Neuronal stem cell (in vitro differentiated cells): ENCODE measurements around the gene RAB3C.
"Not testable (repeated sequence)": the region's sequence is repeated elsewhere in the genome, so short reads cannot be mapped to it uniquely, and the experiment has no call there.

Experiments used
- DNase-seq: peaks from one replicate; pipeline ENCODE4 v3.0.0-alpha.2; 2013; ENCODE audit warnings: low spot score
- H2AFZ ChIP-seq: one replicate; pipeline ENCODE4 v1.6.1; 2013; ENCODE audit warnings: mild to moderate bottlenecking, low read length, inconsistent platforms
- H2AK5ac ChIP-seq: 2 replicates; pipeline ENCODE4 v1.6.1; 2013; ENCODE audit warnings: low read depth, mild to moderate bottlenecking, inconsistent platforms, low read length, moderate library complexity, mixed read lengths
- H2BK120ac ChIP-seq: 2 replicates; pipeline ENCODE4 v1.6.1; 2013; ENCODE audit warnings: low read depth, mild to moderate bottlenecking, inconsistent platforms, low read length, moderate library complexity, mixed read lengths
- H2BK12ac ChIP-seq: one replicate; pipeline ENCODE4 v1.6.1; 2013; ENCODE audit warnings: low read length, inconsistent platforms
- H2BK15ac ChIP-seq: 2 replicates; pipeline ENCODE4 v1.6.1; 2013; ENCODE audit warnings: mild to moderate bottlenecking, low read length, inconsistent platforms, mixed read lengths
- H2BK5ac ChIP-seq: one replicate; pipeline ENCODE4 v1.6.1; 2013; ENCODE audit warnings: inconsistent platforms, mild to moderate bottlenecking, low read length, moderate library complexity
- H3K14ac ChIP-seq: one replicate; pipeline ENCODE4 v1.6.1; 2013; ENCODE audit warnings: low read length, inconsistent platforms
- H3K18ac ChIP-seq: 2 replicates; pipeline ENCODE4 v1.6.1; 2013; ENCODE audit warnings: low read length, inconsistent platforms
- H3K23ac ChIP-seq: 2 replicates; pipeline ENCODE4 v1.6.1; 2013; ENCODE audit warnings: low read depth, mild to moderate bottlenecking, mixed read lengths, low read length, inconsistent platforms; ENCODE audit not compliant: poor library complexity
- H3K27ac ChIP-seq: replicated peaks from 3 replicates; pipeline ENCODE4 v1.5.1; 2013; ENCODE audit warnings: low read length, inconsistent platforms
- H3K27me3 ChIP-seq, 3 experiments: 2 replicates each; pipeline ENCODE4 v1.6.1; 2013; ENCODE audit warnings: low read length in 3 of 3, mild to moderate bottlenecking in 2 of 3, inconsistent platforms in 1 of 3, low read depth in 1 of 3, mixed read lengths in 1 of 3, moderate library complexity in 1 of 3; ENCODE audit not compliant: control insufficient read depth in 3 of 3, insufficient read depth in 3 of 3
- H3K36me3 ChIP-seq, 2 donors: replicated peaks in 1 of 2; 2 replicates each; pipeline ENCODE4 v1.6.1; 2013; ENCODE audit warnings: low read length in 2 of 2; ENCODE audit not compliant: control insufficient read depth in 2 of 2, insufficient read depth in 2 of 2
- H3K4ac ChIP-seq: 2 replicates; pipeline ENCODE4 v1.6.1; 2013; ENCODE audit warnings: inconsistent platforms, mild to moderate bottlenecking, low read length, moderate library complexity
- H3K4me1 ChIP-seq, 2 donors: 1 replicate in 1 of 2; 2 replicates in 1 of 2; pipeline ENCODE4 v1.6.1; 2013; ENCODE audit warnings: low read length in 2 of 2, low read depth in 1 of 2; ENCODE audit not compliant: control insufficient read depth in 2 of 2, insufficient read depth in 1 of 2
- H3K4me2 ChIP-seq: one replicate; pipeline ENCODE4 v1.6.1; 2013; ENCODE audit warnings: mild to moderate bottlenecking, low read length, inconsistent platforms; ENCODE audit not compliant: insufficient read depth, poor library complexity, severe bottlenecking
- H3K4me3 ChIP-seq, 2 donors: 2 replicates each; pipeline ENCODE4 v1.5.1; 2013; ENCODE audit warnings: low read length in 2 of 2, mild to moderate bottlenecking in 2 of 2, inconsistent platforms in 1 of 2, moderate library complexity in 1 of 2
- H3K79me1 ChIP-seq: one replicate; pipeline ENCODE4 v1.6.1; 2013; ENCODE audit warnings: low read depth, mild to moderate bottlenecking, inconsistent platforms, low read length, moderate library complexity
- H3K9ac ChIP-seq: one replicate; pipeline ENCODE4 v1.6.1; 2013; ENCODE audit warnings: mild to moderate bottlenecking, low read depth, low read length, inconsistent platforms; ENCODE audit not compliant: poor library complexity
- H3K9me3 ChIP-seq, 2 donors: replicated peaks in 1 of 2; 2 replicates each; pipeline versions ENCODE3 to v1.6.1; 2013; ENCODE audit warnings: low read length in 2 of 2, mild to moderate bottlenecking in 2 of 2, inconsistent platforms in 1 of 2, low read depth in 1 of 2, mixed read lengths in 1 of 2, moderate library complexity in 1 of 2; ENCODE audit not compliant: control insufficient read depth in 2 of 2, insufficient read depth in 1 of 2
- H4K8ac ChIP-seq: one replicate; pipeline ENCODE4 v1.6.1; 2013; ENCODE audit warnings: low read depth, mild to moderate bottlenecking, inconsistent platforms, low read length, moderate library complexity
- H4K91ac ChIP-seq: one replicate; pipeline ENCODE4 v1.6.1; 2013; ENCODE audit warnings: low read length, low read depth, mild to moderate bottlenecking, inconsistent platforms; ENCODE audit not compliant: poor library complexity
- WGBS, 2 donors: extraction: QIAGEN DNeasy Blood & Tissue Kit; methylation state at CpG; one replicate each; pipeline ENCODE4 v1.1.7; 2013; ENCODE audit warnings: missing lambda C conversion rate in 2 of 2, mixed read lengths in 1 of 2; ENCODE audit not compliant: insufficient read length in 2 of 2, insufficient replicate concordance in 1 of 2; ENCODE audit errors: extremely low coverage in 2 of 2; 5-methylcytosine and 5-hydroxymethylcytosine counted together

Gene RAB3C

DNA sequence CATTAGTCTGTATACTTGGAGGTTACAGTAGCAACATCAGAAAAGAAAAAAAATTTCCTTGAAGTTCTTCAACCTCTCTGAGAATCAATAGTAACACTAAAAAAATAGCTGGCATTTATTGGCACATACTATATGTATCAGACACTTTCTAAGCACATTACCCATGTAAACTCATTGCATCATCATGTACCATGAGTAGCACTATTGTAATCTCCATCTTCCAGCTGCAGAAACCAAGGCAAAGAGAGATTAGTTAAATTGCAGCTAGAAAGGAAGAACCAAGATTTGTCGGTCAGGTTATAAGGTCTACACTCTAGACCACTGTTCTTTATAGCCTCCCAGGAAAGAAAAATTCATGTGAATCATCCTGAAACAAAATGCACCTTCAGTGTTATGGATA lies 31.4 kb upstream of the RAB3C start:
- Histone ChIP-seq H3K27ac (no peak overlapping the region), H3K79me1 (no peaks in the 10 kb centered on the region), H3K9me3 (no peaks in the 10 kb centered on the region), H2AK5ac (no peak overlapping the region), H4K8ac (no peak overlapping the region), H3K4me1 (peaks cover 0 to under 1% of the 10 kb centered on the region in 2 donors), H3K14ac (no peak overlapping the region), H3K9ac (no peak overlapping the region), H3K23ac (no peak overlapping the region), H3K36me3 (no peaks in the 10 kb centered on the region), H2BK120ac (no peak overlapping the region), H3K4me3 (no peak overlapping the region), H3K27me3 (no peaks in the 10 kb centered on the region), H2AFZ (no peak overlapping the region), H3K4ac (no peak overlapping the region), H2BK5ac (no peak overlapping the region), H2BK12ac (no peak overlapping the region), H3K4me2 (no peak overlapping the region), H2BK15ac (no peak overlapping the region), H3K18ac (no peak overlapping the region), H4K91ac (no peak overlapping the region)
- DNase-seq, result no peak
- WGBS, 2 donors, result no CpG with 5 or more reads among the region's 1 CpG

DNA sequence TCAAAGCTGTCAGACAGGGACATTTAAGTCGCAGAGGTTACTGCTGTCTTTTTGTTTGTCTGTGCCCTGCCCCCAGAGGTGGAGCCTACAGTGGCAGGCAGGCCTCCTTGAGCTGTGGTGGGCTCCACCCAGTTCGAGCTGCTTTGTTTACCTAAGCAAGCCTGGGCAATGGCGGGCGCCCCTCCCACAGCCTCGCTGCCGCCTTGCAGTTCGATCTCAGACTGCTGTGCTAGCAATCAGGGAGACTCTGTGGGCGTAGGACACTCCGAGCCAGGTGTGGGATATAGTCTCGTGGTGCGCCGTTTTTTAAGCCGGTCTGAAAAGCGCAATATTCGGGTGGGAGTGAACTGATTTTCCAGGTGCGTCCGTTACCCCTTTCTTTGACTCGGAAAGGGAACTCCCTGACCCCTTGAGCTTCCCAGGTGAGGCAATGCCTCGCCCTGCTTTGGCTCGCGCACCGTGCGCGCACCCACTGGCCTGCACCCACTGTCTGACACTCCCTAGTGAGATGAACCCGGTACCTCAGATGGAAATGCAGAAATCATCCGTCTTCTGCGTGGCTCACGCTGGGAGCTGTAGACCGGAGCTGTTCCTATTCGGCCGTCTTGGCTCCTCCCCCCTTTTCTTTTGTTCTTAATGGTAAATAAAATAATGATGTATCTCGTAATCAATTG lies 25.1 kb upstream of the RAB3C start:
- not testable (repeated sequence) for H2AFZ ChIP-seq, H3K27ac ChIP-seq, H2BK12ac ChIP-seq, H3K36me3 ChIP-seq, H3K9me3 ChIP-seq, H3K18ac ChIP-seq, H3K27me3 ChIP-seq, H4K91ac ChIP-seq, H2BK120ac ChIP-seq, H4K8ac ChIP-seq, H3K14ac ChIP-seq, H3K4me2 ChIP-seq, H3K4me1 ChIP-seq, H3K9ac ChIP-seq, H3K23ac ChIP-seq, H3K4ac ChIP-seq, H3K4me3 ChIP-seq, DNase-seq, H2BK15ac ChIP-seq, H3K79me1 ChIP-seq, H2AK5ac ChIP-seq, H2BK5ac ChIP-seq
- no CpG with 5 or more reads among the region's 32 CpGs for WGBS, 2 donors

DNA sequence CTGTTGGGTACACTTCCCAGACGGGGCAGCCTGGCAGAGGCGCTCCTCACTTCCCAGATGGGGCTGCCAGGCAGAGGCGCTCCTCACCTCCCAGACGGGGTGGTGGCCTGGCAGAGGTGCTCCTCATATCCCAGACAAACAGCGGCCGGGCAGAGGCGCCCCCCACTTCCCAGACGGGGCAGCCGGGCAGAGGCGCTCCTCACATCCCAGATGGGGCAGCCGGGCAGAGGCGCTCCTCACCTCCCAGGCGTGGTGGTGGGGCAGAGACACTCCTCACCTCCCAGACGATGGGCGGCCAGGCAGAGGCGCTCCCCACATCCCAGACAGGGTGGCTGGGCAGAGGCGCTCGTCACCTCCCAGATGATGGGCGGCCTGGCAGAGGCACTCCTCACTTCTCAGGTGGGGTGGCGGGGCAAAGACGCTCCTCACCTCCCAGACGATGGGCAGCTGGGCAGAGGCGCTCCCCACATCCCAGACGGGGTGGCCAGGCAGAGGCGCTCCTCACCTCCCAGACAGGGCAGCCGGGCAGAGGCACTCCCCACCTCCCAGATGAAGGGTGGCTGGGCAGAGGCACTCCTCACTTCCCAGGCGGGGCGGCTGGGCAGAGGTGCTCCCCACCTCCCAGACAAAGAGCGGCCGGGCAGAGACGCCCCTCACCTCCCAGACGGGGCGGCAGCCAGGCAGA lies 19.7 kb upstream of the RAB3C start:
- not testable (repeated sequence) for H3K4me3 ChIP-seq, H3K36me3 ChIP-seq

DNA sequence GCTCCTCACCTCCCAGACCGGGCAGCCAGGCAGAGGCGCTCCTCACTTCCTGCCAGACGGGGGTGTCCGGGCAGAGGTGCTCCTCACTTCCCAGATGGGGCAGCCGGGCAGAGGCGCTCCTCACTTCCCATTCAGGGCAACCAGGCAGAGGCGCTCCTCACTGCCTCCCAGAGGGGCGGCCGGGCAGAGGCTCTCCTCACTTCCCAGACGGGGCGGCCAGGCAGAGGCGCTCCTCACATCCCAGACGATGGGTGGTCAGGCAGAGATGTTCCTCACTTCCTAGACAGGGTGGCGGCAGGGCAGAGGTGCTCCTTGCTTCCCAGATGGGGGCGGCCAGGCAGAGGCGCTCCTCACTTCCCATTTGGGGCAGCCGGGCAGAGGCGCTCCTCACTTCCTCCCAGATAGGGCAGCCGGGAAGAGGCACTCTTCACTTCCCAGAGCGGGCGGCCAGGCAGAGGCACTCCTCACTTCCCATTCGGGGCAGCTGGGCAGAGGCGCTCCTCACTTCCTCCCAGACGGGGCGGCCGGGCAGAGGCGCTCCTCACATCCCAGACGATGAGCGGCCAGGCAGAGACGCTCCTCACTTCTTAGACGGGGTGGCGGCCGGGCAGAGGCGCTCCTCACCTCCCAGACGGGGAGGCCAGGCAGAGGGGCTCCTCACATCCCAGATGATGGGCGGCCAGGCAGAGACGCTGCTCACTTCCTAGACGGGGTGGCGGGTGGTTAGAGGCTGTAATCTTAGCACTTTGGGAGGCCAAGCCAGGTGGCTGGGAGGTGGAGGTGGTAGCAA lies 18.6 kb upstream of the RAB3C start:
- H4K8ac ChIP-seq, H2BK15ac ChIP-seq, H3K9me3 ChIP-seq, H3K4me1 ChIP-seq, H2BK120ac ChIP-seq, H3K27me3 ChIP-seq, DNase-seq, H2AFZ ChIP-seq, H2BK12ac ChIP-seq, H2AK5ac ChIP-seq, H3K36me3 ChIP-seq, H3K4me3 ChIP-seq, H3K27ac ChIP-seq, H3K79me1 ChIP-seq, H3K9ac ChIP-seq, H3K4me2 ChIP-seq, H3K14ac ChIP-seq, H3K18ac ChIP-seq, H3K23ac ChIP-seq, H3K4ac ChIP-seq, H2BK5ac ChIP-seq, H4K91ac ChIP-seq: not testable (repeated sequence)
- whole genome bisulfite sequencing, 2 donors, result no CpG with 5 or more reads among the region's 39 CpGs

More for the DNA sequence above, 19.7 kb upstream of the RAB3C start:
- not testable (repeated sequence) for H4K91ac ChIP-seq, H2BK15ac ChIP-seq, H3K4me2 ChIP-seq, H4K8ac ChIP-seq, H3K9me3 ChIP-seq, H2BK12ac ChIP-seq, H3K4me1 ChIP-seq, H2AK5ac ChIP-seq, H3K27me3 ChIP-seq, H2BK120ac ChIP-seq, H3K9ac ChIP-seq, H3K23ac ChIP-seq, H3K18ac ChIP-seq, H2AFZ ChIP-seq, H3K79me1 ChIP-seq, H3K14ac ChIP-seq, H2BK5ac ChIP-seq, DNase-seq, H3K27ac ChIP-seq, H3K4ac ChIP-seq
- WGBS, 2 donors, result no CpG with 5 or more reads among the region's 33 CpGs
